ENCODE data around the gene MEX3D. TPM values are rescaled to one million over a fixed set of nuclear protein-coding genes. Genes with fewer than 3 reads are reported as not detected.

The MEX3D gene
- total RNA-seq, 1 donor from 2014 or later: 25.3 TPM

DNA sequence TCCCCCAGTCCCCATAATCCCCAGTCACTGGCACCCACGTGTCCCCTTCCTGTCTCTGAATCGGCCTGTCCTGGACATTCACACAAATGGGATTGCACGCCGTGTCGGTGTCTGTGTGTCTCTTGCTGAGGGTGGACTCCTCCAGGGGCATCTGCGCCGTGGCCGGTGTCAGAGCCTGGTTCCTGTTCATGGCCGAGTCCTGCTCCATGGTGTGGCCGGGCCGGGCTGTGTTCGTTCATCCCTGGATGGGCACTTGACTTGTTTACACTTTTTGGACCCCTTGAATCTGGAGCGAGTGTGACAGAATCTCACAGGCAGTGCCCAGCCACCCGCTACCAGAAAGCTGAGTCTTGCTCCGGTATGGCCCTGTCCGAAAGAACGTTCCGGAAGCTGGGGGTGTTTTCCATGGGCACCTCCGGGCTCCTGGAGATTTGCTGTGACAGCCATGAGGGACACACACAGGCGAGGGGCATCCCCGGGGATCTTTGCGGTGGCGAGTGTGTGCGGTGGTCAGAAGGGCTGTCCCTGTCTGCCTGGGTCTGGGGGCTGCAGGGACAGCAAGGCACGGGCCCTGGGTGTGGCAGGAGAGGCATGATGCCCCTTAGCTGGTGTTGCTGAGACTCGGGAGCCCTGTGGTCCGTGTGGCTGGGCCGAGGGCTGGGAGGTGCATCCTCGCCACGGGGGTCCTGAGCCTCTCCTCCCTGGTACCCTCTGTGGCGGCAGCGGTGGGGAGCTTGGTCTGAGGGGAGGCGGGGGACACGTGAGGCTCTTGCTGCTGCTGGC, 6.4 kb upstream of the MEX3D start:
- ATAC-seq: no peak
- TF ChIP-seq, protein P1, sequence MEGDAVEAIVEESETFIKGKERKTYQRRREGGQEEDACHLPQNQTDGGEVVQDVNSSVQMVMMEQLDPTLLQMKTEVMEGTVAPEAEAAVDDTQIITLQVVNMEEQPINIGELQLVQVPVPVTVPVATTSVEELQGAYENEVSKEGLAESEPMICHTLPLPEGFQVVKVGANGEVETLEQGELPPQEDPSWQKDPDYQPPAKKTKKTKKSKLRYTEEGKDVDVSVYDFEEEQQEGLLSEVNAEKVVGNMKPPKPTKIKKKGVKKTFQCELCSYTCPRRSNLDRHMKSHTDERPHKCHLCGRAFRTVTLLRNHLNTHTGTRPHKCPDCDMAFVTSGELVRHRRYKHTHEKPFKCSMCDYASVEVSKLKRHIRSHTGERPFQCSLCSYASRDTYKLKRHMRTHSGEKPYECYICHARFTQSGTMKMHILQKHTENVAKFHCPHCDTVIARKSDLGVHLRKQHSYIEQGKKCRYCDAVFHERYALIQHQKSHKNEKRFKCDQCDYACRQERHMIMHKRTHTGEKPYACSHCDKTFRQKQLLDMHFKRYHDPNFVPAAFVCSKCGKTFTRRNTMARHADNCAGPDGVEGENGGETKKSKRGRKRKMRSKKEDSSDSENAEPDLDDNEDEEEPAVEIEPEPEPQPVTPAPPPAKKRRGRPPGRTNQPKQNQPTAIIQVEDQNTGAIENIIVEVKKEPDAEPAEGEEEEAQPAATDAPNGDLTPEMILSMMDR (IDR thresholded peaks at IDR 0.05): no peak
- Histone ChIP-seq H3K27me3 (no peaks in the 10 kb centered on the region), H3K27ac (no peak overlapping the region), H3K4me3 (no peak overlapping the region), H3K36me3 (peaks cover 23% of the 10 kb centered on the region), H3K9me3 (no peaks in the 10 kb centered on the region), H3K4me1 (no peaks in the 10 kb centered on the region)
- intact Hi-C loops (cut with DNase I): no loop called here
- DNase-seq: no peak

DNA sequence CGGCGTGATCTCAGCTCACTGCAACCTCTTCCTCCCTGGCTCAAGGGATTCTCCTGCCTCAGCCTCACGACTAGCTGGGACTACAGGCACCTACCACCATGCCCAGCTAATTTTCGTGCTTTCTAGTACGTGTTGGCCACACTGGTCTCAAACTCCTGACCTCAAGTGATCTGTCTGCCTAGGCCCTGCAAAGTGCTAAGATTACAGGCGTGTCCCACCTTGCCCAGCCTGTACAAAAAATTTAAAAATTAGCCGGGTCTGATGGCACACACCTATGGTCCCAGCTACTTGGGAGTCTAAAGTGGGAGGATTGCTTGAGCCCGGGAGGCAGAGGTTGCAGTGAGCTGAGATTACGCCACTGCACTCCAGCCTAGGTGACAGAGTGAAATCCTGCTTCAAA, 4.7 kb upstream of the MEX3D start:
- TF ChIP-seq, protein P1 (IDR thresholded peaks at IDR 0.05): no peak
- intact Hi-C loops (cut with DNase I): no loop called here
- Histone ChIP-seq H3K27me3 (no peaks in the 10 kb centered on the region), H3K4me3 (no peak overlapping the region), H3K27ac (no peak overlapping the region), H3K4me1 (peaks cover 4% of the 10 kb centered on the region), H3K9me3 (no peaks in the 10 kb centered on the region), H3K36me3 (peaks cover 11% of the 10 kb centered on the region)
- DNase-seq (no peak), ATAC-seq (no peak)

DNA sequence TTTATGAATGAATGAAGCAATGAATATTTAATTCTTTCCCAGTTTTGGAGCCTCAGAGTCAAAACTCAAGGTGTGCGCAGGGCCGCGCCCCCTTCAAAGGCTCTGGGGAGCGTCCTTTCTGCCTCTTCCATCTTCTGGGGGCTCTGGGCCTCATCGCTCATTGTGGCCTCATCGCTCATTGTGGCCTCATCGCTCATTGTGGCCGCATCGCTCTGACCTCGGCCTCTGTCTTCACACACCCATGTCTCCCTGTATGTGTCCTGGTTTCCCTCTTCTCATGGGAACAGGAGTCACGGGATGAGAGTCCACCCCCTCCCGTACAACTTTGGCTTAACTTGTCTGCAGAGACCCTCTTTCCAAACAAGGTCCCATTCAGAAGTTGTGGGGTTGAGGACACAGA, 3.2 kb upstream of the MEX3D start:
- intact Hi-C loops (cut with DNase I): no loop called here
- DNase-seq: no peak
- H3K36me3 ChIP-seq: no peaks in the 10 kb centered on the region
- no peak overlapping the region for H3K27ac ChIP-seq
- H3K4me3 ChIP-seq: no peak overlapping the region
- peaks cover 4% of the 10 kb centered on the region for H3K4me1 ChIP-seq
- TF ChIP-seq, protein P1 (IDR thresholded peaks at IDR 0.05): no peak
- no peaks in the 10 kb centered on the region for H3K27me3 ChIP-seq
- ATAC-seq: no peak
- no peaks in the 10 kb centered on the region for H3K9me3 ChIP-seq

DNA sequence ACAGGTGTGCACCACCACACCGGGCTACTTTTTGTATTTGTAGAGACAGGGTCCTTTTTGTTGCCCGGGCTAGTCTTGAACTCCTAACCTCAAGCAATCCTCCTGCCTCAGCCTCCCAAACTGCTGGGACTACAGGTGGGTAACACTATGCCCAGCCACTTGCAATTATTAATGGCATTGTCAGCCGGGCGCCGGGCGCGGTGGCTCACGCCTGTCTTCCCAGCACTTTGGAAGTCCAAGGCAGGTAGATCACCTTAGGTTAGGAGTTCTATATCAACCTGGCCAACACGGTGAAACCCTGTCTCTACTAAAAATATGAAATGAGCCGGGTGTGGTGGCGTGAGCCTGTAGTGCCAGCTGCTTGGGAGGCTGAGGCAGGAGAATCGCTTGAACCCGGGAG, 2.7 kb upstream of the MEX3D start:
- no peak for DNase-seq

GRCh38 chr19:1569997-1570396, 1.9 kb upstream of the MEX3D start:
- ATAC-seq: no peak
- Histone ChIP-seq H3K27me3 (no peaks in the 10 kb centered on the region), H3K4me1 (peaks cover 4% of the 10 kb centered on the region), H3K4me3 (no peak overlapping the region), H3K36me3 (no peaks in the 10 kb centered on the region), H3K27ac (no peak overlapping the region), H3K9me3 (no peaks in the 10 kb centered on the region)
- intact Hi-C loops (cut with DNase I): no loop called here
- DNase-seq: no peak
- TF ChIP-seq, protein P1 (IDR thresholded peaks at IDR 0.05): no peak

More for the DNA sequence above, 2.7 kb upstream of the MEX3D start:
- Histone ChIP-seq H3K36me3 (no peaks in the 10 kb centered on the region), H3K27me3 (no peaks in the 10 kb centered on the region), H3K9me3 (no peaks in the 10 kb centered on the region), H3K27ac (no peak overlapping the region), H3K4me1 (peaks cover 4% of the 10 kb centered on the region), H3K4me3 (no peak overlapping the region)
- TF ChIP-seq, protein P1 (IDR thresholded peaks at IDR 0.05): no peak
- no peak for ATAC-seq
- intact Hi-C loops (cut with DNase I): no loop called here

Data from upper lobe of right lung (tissue), 1 donor.